ENCODE results near the gene OLFM1.
A peak's percentile ranks its signal among the peaks of the same experiment; 100 is the strongest.
"Not testable (repeated sequence)": the region's sequence is repeated elsewhere in the genome, so short reads cannot be mapped to it uniquely, and the experiment has no call there.

The OLFM1 gene

DNA sequence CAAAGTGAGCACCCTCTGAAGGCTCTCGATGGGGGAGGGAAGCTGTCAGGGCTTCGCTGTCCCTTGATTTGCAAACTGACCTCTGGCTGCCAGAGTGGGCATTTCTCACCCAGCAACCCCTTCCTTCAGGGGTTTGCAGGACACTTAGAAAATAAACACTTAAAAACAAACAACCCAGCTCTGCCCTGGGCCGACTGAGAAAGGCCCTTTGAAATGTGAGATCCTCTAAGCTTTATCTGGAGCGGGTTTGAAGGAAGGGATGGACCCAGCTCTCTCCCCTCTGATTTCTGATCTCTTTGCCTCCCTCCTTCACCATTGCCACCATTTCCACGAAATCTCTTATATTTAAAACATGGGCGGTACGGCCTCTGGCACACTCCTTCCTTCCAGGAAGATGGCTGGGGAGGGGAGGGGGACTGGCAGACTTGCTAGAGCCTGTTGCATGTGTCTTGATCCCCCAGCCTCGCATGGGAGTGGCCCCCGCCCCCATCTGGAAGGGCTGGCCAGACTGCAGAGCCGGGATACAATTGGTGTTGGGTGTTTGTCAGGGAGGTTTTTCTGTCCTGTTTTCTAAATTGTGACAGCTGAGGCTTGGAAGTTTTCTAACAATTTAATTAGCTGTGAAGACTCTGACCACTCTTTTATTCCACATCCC is 20.2 kb downstream of the OLFM1 start:
- DNase-seq (ENCODE audit: low read depth): no peak

DNA sequence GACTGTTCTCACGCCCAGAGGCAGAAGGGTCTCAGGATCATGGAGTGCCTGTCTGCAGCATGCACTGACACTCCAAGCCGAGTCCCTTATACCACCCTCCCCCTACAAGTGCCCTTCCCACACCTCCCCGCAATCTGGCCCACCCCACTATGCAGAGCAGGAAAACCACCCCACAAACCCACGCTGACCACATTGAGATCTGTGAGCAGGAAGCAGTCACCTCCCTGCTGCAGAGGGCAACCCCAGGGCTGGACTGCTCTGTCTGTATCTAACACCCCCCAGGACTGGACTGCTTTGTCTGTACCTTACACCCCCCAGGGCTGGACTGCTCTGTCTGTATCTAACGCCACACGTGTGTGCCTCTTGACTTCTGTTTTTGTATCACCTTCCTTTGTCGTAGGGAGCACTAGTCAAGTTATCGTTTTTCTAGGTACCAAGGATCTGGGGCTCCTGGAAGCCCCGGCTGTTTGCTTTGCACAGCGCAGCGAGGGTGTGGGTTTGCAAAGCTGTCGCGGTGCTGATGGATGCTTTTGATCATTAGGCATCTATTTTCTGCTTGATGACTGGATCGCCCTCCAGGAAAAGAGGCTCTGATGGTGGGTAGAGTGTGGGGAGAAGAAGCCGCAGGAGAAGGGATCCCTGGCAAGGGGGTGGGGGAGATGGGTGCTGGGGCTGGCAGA is 21.5 kb downstream of the OLFM1 start:
- no peak for DNase-seq (ENCODE audit: low read depth)

DNA sequence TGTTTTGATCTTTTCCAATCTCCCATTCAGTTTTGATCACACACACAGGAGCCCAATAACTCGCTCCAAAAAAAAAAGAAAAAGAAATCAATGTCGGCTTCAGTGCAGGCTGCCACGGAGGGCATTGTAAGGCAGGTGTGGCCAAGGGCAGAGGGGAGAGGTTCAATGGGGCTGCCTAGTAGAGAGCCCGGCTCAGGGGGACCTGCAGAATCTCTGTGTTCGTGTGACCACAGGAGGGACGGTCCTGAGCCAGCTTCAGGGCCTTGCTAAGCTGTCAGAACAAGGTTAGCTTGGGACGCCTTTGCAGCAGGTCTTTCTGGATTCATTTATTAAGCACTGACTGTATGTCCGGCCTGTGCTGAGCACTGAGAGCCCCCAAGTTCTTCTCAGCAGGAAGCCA is 22.2 kb downstream of the OLFM1 start:
- no peak for DNase-seq (ENCODE audit: low read depth)

DNA sequence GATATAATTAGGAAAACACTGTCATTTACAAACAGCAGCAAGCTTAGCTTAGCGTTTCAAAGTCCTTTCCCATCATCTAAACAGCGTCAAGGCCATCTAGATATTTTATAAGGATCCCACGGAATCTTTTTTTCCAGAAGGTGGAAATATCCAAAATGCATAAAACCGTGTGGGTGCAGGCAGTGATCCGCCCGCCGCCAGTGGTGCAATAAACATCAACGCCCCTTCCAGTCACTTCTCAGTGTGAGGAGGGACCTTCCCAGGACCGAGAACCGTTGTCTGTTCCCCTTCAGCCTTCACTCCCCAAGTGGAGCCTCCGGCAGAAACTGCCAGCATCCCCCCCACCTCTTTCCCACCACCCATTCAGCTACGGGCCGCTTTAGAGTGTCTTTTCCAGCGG is 22.9 kb downstream of the OLFM1 start:
- no peak for DNase-seq (ENCODE audit: low read depth)

DNA sequence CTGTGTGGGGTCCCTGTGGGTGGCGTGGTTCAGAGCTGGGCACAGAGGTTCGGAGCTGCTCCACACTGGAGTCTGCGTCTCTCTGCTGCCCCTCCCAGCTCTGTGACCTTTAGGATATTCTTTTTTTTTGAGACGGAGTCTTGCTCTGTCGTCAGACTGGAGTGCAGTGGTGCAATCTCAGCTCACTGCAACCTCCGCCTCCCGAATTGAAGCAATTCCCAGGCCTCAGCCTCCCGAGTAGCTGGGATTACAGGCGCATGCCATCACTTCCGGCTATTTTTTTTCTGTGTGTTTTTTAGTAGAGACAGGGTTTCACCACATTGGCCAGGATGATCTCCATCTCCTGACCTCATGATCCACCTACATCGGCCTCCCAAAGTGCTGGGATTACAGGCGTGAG is 24.1 kb downstream of the OLFM1 start:
- DNase-seq (ENCODE audit: low read depth): not testable (repeated sequence)

DNA sequence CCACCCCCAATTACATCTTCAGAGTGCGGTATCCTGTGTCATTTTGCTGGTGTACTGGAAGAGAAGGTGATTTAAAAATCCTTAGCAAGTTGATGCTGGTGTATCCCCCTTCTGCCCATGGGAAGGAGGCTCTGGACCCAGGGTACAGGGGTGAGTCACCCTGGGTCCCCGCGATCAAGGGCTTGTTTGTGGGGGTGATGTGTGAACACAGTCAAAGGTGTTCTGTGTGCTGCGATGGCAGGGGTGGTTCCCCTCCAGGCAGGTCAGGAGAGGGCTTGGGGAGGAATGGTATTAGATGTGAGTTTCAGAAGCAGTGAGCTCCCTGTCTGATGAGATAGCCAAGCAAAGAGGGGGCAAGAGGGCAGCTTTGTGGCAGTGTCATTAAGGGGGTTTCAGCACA is 28.9 kb downstream of the OLFM1 start:
- no peak for DNase-seq (ENCODE audit: low read depth)

DNA sequence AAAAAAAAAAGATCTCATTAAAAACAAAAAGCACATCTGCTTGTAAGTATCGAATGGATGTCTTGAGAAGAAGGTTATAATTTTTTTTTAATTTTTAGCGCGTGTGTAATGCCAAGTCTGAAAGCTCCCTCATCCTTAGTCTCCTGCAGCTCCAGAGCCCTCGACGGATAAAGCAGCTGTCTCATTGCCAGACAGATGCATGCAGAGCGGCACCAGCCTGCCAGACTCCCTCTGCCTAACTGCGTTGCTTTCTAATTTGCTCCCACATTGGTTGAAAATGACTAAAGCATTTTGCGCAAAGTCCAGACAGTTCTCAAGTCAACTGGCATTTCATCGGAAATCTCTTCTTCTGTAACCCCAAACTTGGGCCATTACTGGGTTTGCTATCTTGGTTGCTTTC is 29.4 kb downstream of the OLFM1 start:
- no peak for DNase-seq (ENCODE audit: low read depth)

DNA sequence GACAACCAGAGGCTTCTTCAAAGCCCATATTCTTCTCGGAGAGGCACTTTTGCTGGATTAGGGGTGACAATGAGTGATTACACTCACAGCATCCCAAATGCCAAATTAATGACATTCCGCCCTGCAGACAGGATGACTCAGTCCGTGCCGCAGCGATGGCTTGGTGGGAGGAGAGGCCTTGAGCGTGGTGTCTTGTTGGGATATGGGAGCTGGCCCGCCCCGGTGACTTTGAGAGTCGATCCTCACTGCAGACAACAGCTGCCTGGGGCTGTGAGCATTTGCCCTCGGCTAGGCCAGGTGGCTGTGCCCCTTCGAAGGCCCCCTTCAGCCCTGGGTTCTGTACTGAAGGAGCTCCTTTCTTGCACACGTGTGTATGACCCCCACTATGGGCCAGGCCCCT is 29.8 kb downstream of the OLFM1 start:
- DNase-seq (ENCODE audit: low read depth): no peak

DNA sequence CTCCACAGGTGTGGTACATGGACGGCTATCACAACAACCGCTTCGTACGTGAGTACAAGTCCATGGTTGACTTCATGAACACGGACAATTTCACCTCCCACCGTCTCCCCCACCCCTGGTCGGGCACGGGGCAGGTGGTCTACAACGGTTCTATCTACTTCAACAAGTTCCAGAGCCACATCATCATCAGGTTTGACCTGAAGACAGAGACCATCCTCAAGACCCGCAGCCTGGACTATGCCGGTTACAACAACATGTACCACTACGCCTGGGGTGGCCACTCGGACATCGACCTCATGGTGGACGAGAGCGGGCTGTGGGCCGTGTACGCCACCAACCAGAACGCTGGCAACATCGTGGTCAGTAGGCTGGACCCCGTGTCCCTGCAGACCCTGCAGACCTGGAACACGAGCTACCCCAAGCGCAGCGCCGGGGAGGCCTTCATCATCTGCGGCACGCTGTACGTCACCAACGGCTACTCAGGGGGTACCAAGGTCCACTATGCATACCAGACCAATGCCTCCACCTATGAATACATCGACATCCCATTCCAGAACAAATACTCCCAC is 32.1 kb downstream of the OLFM1 start:
- no peak for DNase-seq (ENCODE audit: low read depth)

DNA sequence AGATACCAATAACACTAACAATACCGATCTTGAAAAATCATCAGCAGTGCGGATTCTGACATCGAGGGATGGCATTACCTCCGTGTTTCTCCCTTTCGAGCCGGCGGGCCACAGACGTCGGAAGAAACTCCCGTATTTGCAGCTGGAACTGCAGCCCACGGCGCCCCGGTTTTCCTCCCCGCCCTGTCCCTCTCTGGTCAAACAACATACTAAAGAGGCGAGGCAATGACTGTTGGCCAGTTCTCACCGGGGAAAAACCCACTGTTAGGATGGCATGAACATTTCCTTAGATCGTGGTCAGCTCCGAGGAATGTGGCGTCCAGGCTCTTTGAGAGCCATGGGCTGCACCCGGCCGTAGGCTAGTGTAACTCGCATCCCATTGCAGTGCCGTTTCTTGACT is 32.8 kb downstream of the OLFM1 start:
- no peak for DNase-seq (ENCODE audit: low read depth)

DNA sequence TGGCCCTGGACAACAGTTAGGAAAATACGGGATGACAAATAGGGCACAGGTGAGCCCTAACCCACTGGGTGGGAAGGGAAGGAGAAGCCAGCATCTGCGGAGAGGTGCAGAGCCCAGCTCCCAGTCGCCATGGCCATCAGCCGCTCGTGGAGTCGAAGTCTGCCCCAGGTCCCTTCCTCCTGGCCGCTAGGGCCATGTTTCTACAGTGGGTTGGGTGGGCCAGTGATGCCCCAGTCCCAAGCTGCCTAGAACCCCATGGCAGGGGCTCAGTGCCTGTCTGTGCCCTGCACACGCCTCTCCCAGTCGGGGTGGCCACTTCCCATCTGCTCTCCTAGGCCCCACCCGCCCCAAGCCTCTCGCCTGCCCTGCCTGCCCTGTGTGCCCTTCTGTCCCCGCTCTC is 34.8 kb downstream of the OLFM1 start:
- DNase-seq (ENCODE audit: low read depth): no peak

DNA sequence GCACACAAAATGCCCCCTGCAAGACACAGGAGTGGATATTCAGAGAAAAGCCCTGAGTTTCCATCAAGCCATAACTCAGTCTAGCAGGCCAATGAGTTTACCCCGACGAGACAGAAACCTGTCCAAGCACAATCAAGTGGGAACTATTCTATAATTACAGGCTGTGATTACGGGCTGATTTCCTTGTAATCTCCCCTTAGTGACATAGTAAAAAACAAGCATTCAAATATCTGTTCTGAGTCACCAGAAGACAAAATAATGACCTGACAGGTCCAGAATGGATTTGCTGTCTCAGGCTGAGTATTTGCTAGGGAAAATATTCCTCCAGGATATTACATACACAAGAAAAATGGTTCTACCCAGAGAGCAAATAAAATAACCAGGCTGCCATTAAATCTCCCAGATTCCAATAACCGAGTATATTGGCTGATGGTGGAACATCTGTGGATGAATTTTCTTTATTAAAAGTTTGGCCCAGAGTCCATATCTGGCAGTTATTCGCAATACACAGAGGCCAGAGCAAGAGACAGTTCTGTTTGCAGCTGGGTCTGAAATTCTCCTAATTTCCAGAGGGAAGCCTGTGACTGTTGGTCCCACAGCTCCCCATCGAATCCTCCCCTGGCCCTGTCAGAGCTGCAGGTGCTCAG is 35.8 kb downstream of the OLFM1 start:
- DNase-seq (ENCODE audit: low read depth): no peak

DNA sequence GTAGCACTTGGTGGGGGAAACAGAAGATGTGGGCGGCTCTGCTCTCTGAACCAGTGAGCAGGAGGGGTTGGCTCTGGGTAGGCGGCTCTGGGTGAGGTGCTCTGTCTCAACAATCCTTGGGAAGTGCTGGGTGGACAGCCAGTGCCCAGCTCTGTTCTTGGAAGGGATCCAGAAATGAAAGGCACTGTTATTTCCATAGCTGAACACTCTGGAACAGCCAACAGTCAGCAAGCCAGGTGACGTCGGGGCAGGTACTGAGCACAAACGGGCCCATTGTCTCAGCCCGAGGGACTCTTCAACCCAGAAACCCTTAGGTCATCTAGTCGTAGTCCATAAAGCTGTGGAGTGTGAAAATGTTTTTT is 36.3 kb downstream of the OLFM1 start:
- no peak for DNase-seq (ENCODE audit: low read depth)

DNA sequence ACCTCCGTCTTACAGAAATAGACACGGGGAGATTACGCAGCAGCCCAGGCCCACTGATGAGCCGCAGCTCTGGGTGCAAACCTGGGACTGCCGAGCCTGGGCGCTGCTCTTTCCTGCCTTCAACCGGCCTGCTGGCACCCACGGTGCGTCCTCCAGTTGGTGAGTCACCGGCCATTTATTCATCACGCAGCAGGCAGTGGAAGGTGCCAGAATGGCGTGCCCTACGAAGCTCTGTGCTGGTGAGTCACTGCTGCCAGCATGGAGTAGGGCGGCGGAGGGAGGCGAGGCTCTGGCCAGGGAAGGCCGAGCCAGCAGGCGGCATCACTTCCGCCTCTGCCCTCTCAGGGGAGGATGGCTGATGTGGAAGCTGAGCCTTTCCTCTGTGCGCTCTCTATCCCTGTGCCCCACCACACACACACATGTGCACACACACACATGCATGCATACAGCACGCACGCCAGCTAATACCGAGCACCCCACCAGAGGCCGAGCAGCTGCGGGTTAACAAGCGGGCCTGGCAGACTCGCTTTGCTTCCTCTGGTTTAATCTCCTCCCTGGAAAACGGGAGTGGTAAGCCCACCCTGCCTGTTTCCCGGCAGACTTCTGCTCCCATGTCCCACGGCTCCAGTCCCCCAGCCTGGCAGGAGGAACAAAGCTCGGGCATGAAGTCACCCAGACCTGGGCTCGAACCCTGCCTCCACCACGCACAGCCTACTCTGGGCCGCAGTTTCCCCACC is 39.2 kb downstream of the OLFM1 start:
- DNase-seq (ENCODE audit: low read depth): peak; percentile 5

DNA sequence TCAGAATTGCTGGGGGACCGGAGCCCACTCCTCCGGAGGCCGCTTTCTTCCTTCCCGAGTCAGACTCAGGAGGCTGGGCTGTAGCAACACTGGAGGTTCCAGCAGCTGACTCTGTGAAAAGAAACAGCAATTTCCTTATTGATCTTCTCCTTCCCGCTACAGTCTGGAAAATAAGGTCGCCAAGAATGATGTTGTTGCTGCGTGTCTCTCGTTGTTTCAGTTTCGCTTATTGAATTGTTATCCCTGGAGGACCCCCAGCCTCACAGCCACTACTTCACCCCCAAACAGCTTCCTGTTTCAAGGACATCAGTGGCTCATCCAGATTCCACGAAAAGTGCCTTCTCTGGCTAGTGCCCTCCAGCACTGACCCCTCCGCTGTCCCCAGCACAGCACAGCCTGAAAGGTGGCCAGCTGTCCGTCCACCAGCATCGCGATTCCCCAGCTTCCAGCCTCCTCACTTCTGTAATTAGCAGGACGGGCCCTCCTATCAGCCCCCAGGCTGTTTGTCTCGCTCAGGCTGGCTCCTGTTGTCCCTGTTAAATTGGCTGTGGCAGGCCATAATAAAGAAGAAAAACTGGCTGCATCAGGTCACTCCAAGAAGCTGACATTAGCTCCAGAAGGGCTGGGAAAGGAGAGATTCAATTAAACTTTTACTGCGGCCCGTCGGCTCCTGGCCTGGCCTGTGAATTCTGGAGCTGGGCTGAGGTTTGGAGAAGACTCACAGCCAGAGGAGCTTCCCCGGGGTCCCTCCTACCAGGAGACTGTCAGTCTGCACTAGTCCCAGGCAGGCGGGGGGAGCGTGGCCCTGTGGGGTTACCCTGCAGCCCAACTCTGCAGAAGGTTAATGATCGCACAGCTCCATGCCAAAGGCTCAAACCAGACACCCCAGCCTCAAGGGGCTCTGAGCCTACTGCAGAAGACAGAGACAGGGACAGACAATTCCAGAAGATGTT is 40.5 kb downstream of the OLFM1 start:
- no peak for DNase-seq (ENCODE audit: low read depth)

DNA sequence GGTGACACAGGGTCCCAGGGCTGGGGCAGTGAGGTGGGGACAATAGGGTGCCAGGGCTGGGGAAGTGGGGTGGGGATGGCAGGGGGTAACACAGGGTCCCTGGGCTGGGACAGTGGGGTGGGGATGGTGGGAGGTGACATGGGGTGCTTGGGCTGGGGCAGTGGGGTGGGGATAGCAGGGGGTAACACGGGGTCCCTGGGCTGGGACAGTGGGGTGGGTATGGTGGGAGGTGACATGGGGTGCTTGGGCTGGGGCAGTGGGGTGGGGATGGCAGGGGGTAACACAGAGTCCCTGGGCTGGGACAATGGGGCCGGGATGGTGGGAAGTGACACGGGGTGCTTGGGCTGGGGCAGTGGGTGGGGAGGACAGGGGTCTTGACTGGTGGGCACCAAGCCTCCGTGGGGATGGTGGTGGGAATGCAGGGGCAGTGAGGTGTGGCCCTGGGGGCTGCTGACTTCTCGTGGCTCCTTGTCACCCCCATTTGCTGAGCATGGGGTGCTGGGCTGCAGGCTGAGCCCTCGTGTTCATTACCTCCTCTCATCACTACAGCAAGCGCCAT is 41.7 kb downstream of the OLFM1 start:
- no peak for DNase-seq (ENCODE audit: low read depth)

DNA sequence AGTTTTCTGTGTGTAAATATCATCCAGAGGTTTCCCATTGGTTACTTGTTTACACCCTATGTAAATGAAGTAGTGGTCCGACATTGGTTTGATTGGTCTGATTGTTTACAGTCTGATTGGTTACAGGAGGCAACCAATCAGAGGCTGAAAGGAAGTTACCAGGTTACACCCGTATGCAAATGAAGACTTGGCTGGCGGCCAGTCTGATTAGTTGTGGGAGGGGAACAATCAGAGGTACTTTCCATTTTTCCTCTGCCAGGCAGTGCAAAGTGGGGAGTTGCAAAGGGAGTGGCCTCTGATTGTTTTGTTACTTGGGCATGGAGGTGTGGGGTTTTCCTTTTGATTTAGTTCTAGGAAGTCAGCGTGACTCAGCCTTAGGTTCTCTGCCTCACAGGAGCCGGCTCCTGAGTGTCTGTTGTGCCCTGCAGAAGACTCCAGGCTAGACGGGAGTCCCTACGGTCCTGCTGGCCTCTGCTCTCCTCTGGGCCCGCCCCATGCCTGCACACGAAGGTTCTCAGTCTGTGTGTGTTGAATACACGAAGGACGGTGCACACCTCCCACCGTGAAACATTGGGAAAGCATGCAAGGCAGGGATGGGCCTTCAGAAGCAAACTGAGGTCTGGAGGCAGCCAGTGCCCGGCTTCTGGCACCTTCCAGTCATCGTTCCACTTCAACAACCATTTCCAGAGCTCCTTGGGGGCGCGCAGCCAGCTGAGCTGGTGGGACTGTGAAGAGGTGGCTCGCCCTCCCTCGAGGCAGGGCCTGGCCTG is 42.9 kb downstream of the OLFM1 start:
- DNase-seq (ENCODE audit: low read depth): no peak

DNA sequence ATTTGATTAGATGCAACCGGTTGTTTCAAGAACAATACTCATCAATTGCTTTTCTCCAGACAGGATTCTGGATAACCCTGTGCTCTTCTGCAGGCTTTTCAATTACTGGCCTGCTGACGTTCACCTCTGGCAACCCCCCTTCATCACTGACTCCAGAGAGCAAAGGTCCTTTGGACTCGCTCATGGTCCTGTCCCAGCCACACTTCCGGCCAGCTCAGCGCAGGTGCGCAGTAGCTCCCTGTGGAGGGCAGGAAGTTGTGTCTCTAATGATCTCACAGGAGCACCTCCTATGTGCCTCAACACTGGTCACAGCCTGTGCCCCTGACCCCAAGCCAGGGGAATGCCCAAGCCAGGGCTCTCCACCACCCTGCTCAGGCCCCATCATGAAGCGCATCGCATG is 44.0 kb downstream of the OLFM1 start:
- no peak for DNase-seq (ENCODE audit: low read depth)

DNA sequence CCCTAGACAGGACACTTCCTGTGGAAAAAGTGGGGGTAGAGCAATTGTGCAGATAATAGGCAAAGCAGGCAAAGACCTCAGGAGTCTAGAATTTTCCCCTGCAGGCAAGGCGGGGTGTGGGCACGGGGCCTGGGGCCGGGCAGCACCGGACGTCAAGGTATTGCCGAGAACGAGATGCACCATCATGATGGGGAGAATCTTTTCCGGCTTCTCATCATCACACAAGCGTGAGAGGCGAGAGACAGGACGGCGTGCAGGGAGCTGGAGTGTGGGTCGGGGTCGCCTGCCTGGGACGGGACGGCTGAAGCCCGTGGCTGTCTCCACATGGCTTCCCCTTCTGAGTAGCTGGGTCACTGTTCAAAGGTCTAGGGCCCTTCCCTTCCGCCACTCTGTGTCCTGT is 44.5 kb downstream of the OLFM1 start:
- DNase-seq (ENCODE audit: low read depth): no peak

DNA sequence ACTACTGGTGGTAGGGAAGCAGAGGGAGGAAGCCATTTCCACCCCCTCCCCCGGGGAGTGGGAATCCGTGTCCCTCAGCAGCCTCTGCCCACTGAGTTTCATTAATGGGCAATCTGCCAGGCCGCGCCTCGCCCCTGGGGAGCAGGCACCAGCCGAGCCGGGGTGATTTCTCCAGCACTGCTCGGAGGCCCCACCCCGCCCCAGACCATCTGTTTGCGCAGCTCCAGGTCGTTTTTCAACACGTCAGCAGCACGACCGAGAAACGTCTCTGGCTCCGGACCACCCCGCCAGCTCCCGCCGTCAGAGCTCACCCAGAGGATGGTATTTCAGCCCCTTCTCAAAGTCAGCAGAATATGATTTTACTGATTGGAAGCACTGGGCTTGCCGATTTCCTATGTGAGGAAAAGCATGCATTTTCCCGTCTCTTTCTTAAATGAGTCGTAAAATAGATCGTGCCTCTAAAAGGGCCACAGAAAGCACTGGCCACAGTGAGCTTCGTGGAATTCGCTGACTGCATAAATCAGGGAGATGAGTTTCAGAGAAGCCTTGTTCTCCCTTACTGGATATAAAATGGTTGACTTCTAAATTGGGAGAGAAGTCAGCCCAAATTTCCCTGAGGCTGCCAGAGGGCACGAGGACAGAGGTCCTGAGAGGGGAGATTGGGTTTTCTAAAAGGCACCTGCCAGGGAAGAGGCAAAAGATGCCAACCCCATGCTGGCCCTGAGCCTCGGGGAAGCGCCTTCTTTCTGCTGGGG is 47.0 kb downstream of the OLFM1 start:
- DNase-seq (ENCODE audit: low read depth): no peak

Data from HS-27A (cell line).